ENCODE measurements around the gene PLPPR1.

- TF ChIP-seq CTCF (IDR thresholded peaks at IDR 0.05) (no peak), POLR2A (IDR thresholded peaks at IDR 0.05) (no peak)
Observed at GRCh38 chr9:101270302-101270701, 241.8 kb downstream of the PLPPR1 start.
